GM23248 (cell line): Measurements from ENCODE around the gene TPCN2. TPM values are rescaled to one million over a fixed set of nuclear protein-coding genes. Genes with fewer than 3 reads are reported as not detected.

Experiments
- DNase-seq: peaks from one replicate; pipeline ENCODE4 v3.0.0-alpha.2; 2015
- H2AFZ ChIP-seq: fragments of 200-600 bp; sonication (generic); 2 replicates; pipeline ENCODE4 v1.6.1; 2016; ENCODE audit warnings: antibody characterized with exemption
- H3F3A ChIP-seq: fragments of 200-600 bp; sonication (generic); 2 replicates; pipeline ENCODE4 v1.6.1; 2016; ENCODE audit warnings: mild to moderate bottlenecking, antibody characterized with exemption, mixed run types; ENCODE audit not compliant: insufficient read depth
- H3K27ac ChIP-seq: fragments of 200-600 bp; sonication (generic); 2 replicates; pipeline ENCODE4 v1.5.1; 2016; ENCODE audit warnings: mild to moderate bottlenecking
- H3K27me3 ChIP-seq: fragments of 200-600 bp; sonication (generic); replicated peaks from 2 replicates; pipeline ENCODE4 v1.6.1; 2016; ENCODE audit warnings: mild to moderate bottlenecking; ENCODE audit not compliant: insufficient read depth
- H3K36me3 ChIP-seq: fragments of 200-600 bp; sonication (generic); 2 replicates; pipeline ENCODE4 v1.6.1; 2016; ENCODE audit warnings: low read depth, mild to moderate bottlenecking
- H3K4me1 ChIP-seq: fragments of 200-600 bp; sonication (generic); 2 replicates; pipeline ENCODE4 v1.6.1; 2016; ENCODE audit warnings: mild to moderate bottlenecking; ENCODE audit not compliant: insufficient read depth
- H3K4me2 ChIP-seq: fragments of 200-600 bp; sonication (generic); one replicate; pipeline ENCODE4 v1.6.1; 2016; ENCODE audit warnings: mild to moderate bottlenecking; ENCODE audit not compliant: unreplicated experiment
- H3K4me3 ChIP-seq: fragments of 200-600 bp; sonication (generic); 2 replicates; pipeline ENCODE4 v1.5.1; 2016; ENCODE audit warnings: mild to moderate bottlenecking
- H3K79me2 ChIP-seq: fragments of 200-600 bp; sonication (generic); 2 replicates; pipeline ENCODE4 v1.6.1; 2016; ENCODE audit warnings: mild to moderate bottlenecking; ENCODE audit not compliant: insufficient read depth
- H3K9ac ChIP-seq: fragments of 200-600 bp; sonication (generic); 2 replicates; pipeline ENCODE4 v1.6.1; 2016; ENCODE audit warnings: mild to moderate bottlenecking
- H3K9me2 ChIP-seq: fragments of 200-600 bp; sonication (generic); 2 replicates; pipeline ENCODE4 v1.6.1; 2016; ENCODE audit warnings: mixed run types, mild to moderate bottlenecking, moderate library complexity; ENCODE audit not compliant: insufficient read depth
- H3K9me3 ChIP-seq: fragments of 200-600 bp; sonication (generic); one replicate; pipeline ENCODE4 v1.6.1; 2017; ENCODE audit warnings: low read depth
- H4K20me1 ChIP-seq: fragments of 200-600 bp; sonication (generic); 2 replicates; pipeline ENCODE4 v1.6.0; 2016; ENCODE audit not compliant: insufficient read depth
- EZH2 ChIP-seq: fragments of 200-600 bp; sonication (generic); IDR thresholded peaks from 2 replicates; pipeline ENCODE4 v1.6.1; 2018; ENCODE audit warnings: antibody characterized with exemption, mild to moderate bottlenecking; ENCODE audit not compliant: insufficient read depth, poor library complexity, severe bottlenecking
- EZH2phosphoT487 ChIP-seq: fragments of 200-600 bp; sonication (generic); IDR thresholded peaks from 2 replicates; pipeline ENCODE4 v1.6.1; 2018; ENCODE audit warnings: antibody characterized with exemption, moderate library complexity, mild to moderate bottlenecking, low read depth; ENCODE audit not compliant: insufficient read depth
- WGBS, 2 experiments: methylation state at CpG; one replicate each; pipeline ENCODE4 v1.1.6; 2015 to 2017; ENCODE audit warnings: low lambda C conversion rate in 2 of 2, low coverage in 1 of 2; ENCODE audit errors: missing lambda C conversion rate in 2 of 2; 5-methylcytosine and 5-hydroxymethylcytosine counted together
- in situ Hi-C: fragments of 300-500 bp; cut with MboI; formaldehyde crosslinking; loops from 2 replicates; pipeline ENCODE4 v1.15.0; 2020
- polyA plus RNA-seq: library from polyadenylated mRNA; unstranded; fragments of >200 nt; fragmentation: Nextera tagmentation; extraction: Ambion mirVana; gene quantifications from 2 replicates; pipeline ENCODE4 v1.2.1, GENCODE V29; 2016
- total RNA-seq: library from RNA; depleted of rRNA; stranded (reverse); fragments of >200 nt; shearing (Covaris generic); gene quantifications from 2 replicates; pipeline ENCODE4 v1.2.3, GENCODE V29; 2014

The TPCN2 gene
- total and polyA plus RNA-seq, 2 experiments from 2014 or later: 7.1 to 8.5 TPM

DNA sequence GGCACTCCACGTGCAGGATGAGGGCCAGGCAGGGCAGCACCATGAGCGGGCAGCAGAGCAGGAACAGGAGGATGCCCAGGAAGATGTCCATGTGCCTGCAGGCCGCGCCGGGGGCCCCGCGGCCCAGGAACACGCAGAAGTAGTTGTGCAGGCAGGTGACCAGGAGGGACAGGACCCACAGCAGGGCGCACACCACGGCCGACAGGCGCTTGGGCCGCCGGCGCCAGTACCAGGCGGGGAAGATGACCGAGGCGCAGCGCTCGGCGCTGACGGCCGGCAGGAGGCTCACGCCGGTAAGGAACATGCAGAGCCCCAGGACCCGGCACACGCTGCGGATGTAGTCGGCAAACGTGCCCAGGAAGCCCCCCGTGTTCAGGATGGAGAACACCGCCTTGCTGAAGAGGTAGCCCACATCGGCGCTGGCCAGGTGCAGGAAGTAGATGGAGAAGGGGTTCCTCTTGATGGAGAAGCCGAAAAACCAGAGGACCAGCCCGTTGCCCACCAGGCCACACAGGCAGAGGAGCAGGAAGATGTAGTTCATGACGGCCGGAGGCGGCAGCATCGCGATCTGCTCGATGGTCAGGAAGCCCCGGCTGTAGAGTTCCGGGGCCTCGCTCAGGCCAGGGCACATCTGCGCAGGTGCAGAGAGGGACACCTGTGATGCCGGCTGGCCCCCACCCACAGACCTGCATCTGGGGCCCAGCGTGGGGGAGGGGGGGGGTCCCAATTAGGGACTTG is 42.9 kb upstream of the TPCN2 start:
- no peak overlapping the region for H3K27ac ChIP-seq
- WGBS, 2 experiments: 95 to 96% methylated on average over 39 to 48 of the region's 48 CpGs
- H3K36me3 ChIP-seq: no peaks in the 10 kb centered on the region
- H3K4me3 ChIP-seq: no peak overlapping the region
- no peaks in the 10 kb centered on the region for H3K27me3 ChIP-seq
- no peak overlapping the region for H2AFZ ChIP-seq
- in situ Hi-C loops: no loop called here
- H3K4me1 ChIP-seq: peaks cover 37% of the 10 kb centered on the region
- H3K9ac ChIP-seq: no peak overlapping the region
- peaks cover 16% of the 10 kb centered on the region for H3F3A ChIP-seq
- H3K9me2 ChIP-seq: no peaks in the 10 kb centered on the region
- H3K4me2 ChIP-seq: no peak overlapping the region
- DNase-seq: no peak
- H3K79me2 ChIP-seq: no peaks in the 10 kb centered on the region
- H3K9me3 ChIP-seq: no peaks in the 10 kb centered on the region
- H4K20me1 ChIP-seq: no peaks in the 10 kb centered on the region
- TF ChIP-seq EZH2: no peak

DNA sequence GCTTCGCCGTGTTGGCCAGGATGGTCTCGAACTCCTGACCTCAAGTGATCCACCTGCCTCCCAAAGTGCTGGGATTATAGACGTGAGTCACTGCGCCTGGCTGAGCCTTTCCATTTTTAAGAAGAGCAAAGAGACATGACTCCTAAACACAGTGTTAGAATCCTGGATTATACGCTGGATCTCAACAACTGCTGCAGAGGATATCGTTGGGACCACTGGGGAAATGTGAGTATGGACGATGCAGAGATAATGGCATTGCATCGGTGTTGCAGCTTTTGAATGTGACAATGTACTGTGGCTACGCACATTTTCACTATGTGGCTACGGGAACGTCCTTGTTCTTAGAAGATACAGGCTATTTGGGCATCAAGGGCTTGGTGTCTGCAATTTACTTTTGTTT is 41.9 kb upstream of the TPCN2 start:
- no peaks in the 10 kb centered on the region for H3K36me3 ChIP-seq

GRCh38 chr11:69007975-69008381 is 40.8 kb upstream of the TPCN2 start:
- peak overlapping the region; percentile 97 for H3K27ac ChIP-seq
- H3K9ac ChIP-seq: peak overlapping the region; percentile 78
- H3K4me3 ChIP-seq: no peak overlapping the region
- no peaks in the 10 kb centered on the region for H3K9me2 ChIP-seq
- no peaks in the 10 kb centered on the region for H3K9me3 ChIP-seq
- peaks cover 44% of the 10 kb centered on the region for H3K4me1 ChIP-seq
- no peak for DNase-seq
- peaks cover 10% of the 10 kb centered on the region for H3F3A ChIP-seq
- no peaks in the 10 kb centered on the region for H3K36me3 ChIP-seq
- H4K20me1 ChIP-seq: no peaks in the 10 kb centered on the region
- H3K27me3 ChIP-seq: no peaks in the 10 kb centered on the region
- H3K79me2 ChIP-seq: 0 out of 2 replicates have a peak, but pooled peaks cover 11% of the 10 kb centered on the region
- no peak for TF ChIP-seq EZH2
- no peak for TF ChIP-seq EZH2phosphoT487
- no peak overlapping the region for H2AFZ ChIP-seq
- H3K4me2 ChIP-seq: no peak overlapping the region
- WGBS, 2 experiments: 61 to 62% methylated on average over 8 of the region's 8 CpGs
- in situ Hi-C loops: no loop called here

More for the DNA sequence above, 41.9 kb upstream of the TPCN2 start:
- no peaks in the 10 kb centered on the region for H3K9me2 ChIP-seq
- no peaks in the 10 kb centered on the region for H3K27me3 ChIP-seq
- H4K20me1 ChIP-seq: no peaks in the 10 kb centered on the region
- H3K27ac ChIP-seq: no peak overlapping the region
- no peak overlapping the region for H3K9ac ChIP-seq
- H3K79me2 ChIP-seq: 0 out of 2 replicates have a peak, but pooled peaks cover 7% of the 10 kb centered on the region
- H2AFZ ChIP-seq: no peak overlapping the region
- no peak overlapping the region for H3K4me3 ChIP-seq
- in situ Hi-C loops: no loop called here
- peaks cover 38% of the 10 kb centered on the region for H3K4me1 ChIP-seq
- no peak for TF ChIP-seq EZH2phosphoT487
- TF ChIP-seq EZH2: no peak
- WGBS, 2 experiments: 93 to 96% methylated on average over 12 of the region's 12 CpGs
- H3F3A ChIP-seq: peaks cover 10% of the 10 kb centered on the region
- no peaks in the 10 kb centered on the region for H3K9me3 ChIP-seq
- no peak overlapping the region for H3K4me2 ChIP-seq
- DNase-seq: no peak

GRCh38 chr11:69008737-69009440 is 39.8 kb upstream of the TPCN2 start:
- H3K79me2 ChIP-seq: 0 out of 2 replicates have a peak, but pooled peaks cover 11% of the 10 kb centered on the region
- H3K4me1 ChIP-seq: peaks cover 44% of the 10 kb centered on the region
- H3K4me2 ChIP-seq: peak overlapping the region; percentile 66
- H3K9me3 ChIP-seq: no peaks in the 10 kb centered on the region
- no peak overlapping the region for H2AFZ ChIP-seq
- TF ChIP-seq EZH2phosphoT487: no peak
- TF ChIP-seq EZH2: no peak
- 6 to 7% methylated on average over 16 to 17 of the region's 17 CpGs for WGBS, 2 experiments
- H3K4me3 ChIP-seq: peak overlapping the region; percentile 24; the same call in 1 of the 2 replicates
- H3K27me3 ChIP-seq: no peaks in the 10 kb centered on the region
- H3K9ac ChIP-seq: peak overlapping the region; percentile 90
- no peaks in the 10 kb centered on the region for H4K20me1 ChIP-seq
- peaks cover 10% of the 10 kb centered on the region for H3F3A ChIP-seq
- H3K9me2 ChIP-seq: no peaks in the 10 kb centered on the region
- H3K36me3 ChIP-seq: no peaks in the 10 kb centered on the region
- in situ Hi-C loops: no loop called here
- DNase-seq: peak; percentile 100
- H3K27ac ChIP-seq: peak overlapping the region; percentile 97
